Endodermal cell (in vitro differentiated cells): ENCODE measurements around the gene CD74. TPM values are rescaled to one million over a fixed set of nuclear protein-coding genes. Genes with fewer than 3 reads are reported as not detected.
"Not testable (repeated sequence)": the region's sequence is repeated elsewhere in the genome, so short reads cannot be mapped to it uniquely, and the experiment has no call there.

Experiments
- DNase-seq: peaks from one replicate; pipeline ENCODE4 v3.0.0-alpha.2; 2017
- H3K27ac ChIP-seq: 2 replicates; pipeline ENCODE4 v1.5.1; 2013; ENCODE audit warnings: mild to moderate bottlenecking, low read depth, low read length, moderate library complexity
- H3K27me3 ChIP-seq: 2 replicates; pipeline ENCODE4 v1.6.1; 2013; ENCODE audit warnings: mild to moderate bottlenecking, low read length, moderate library complexity; ENCODE audit not compliant: insufficient read depth, control insufficient read depth, poor library complexity, severe bottlenecking
- H3K36me3 ChIP-seq: 2 replicates; pipeline ENCODE4 v1.7.0; 2013; ENCODE audit warnings: mild to moderate bottlenecking, low read length, moderate library complexity; ENCODE audit not compliant: control insufficient read depth, insufficient read depth
- H3K4me1 ChIP-seq: one replicate; pipeline ENCODE4 v1.7.0; 2013; ENCODE audit warnings: low read length; ENCODE audit not compliant: control insufficient read depth, insufficient read depth
- H3K4me3 ChIP-seq: 2 replicates; pipeline ENCODE4 v1.5.1; 2013; ENCODE audit warnings: mild to moderate bottlenecking, low read length, moderate library complexity
- H3K9ac ChIP-seq: 2 replicates; pipeline ENCODE4 v1.6.1; 2013; ENCODE audit warnings: mild to moderate bottlenecking, low read length, moderate library complexity; ENCODE audit not compliant: poor library complexity, severe bottlenecking; ENCODE audit errors: extremely low read depth
- H3K9me3 ChIP-seq: 2 replicates; pipeline ENCODE4 v1.6.1; 2013; ENCODE audit warnings: mild to moderate bottlenecking, low read length, moderate library complexity; ENCODE audit not compliant: control insufficient read depth
- H3K27ac Mint-ChIP-seq: 2 replicates; pipeline ENCODE4 v1.8.0; 2020; ENCODE audit warnings: mixed read lengths
- H3K27me3 Mint-ChIP-seq: 2 replicates; pipeline ENCODE4 v1.8.0; 2021; ENCODE audit warnings: mild to moderate bottlenecking, mixed read lengths; ENCODE audit not compliant: insufficient read depth
- H3K36me3 Mint-ChIP-seq: 2 replicates; pipeline ENCODE4 v1.8.0; 2020; ENCODE audit warnings: low read depth, mixed read lengths
- H3K4me1 Mint-ChIP-seq: 2 replicates; pipeline ENCODE4 v1.8.0; 2020; ENCODE audit warnings: mixed read lengths
- H3K4me3 Mint-ChIP-seq: 2 replicates; pipeline ENCODE4 v1.8.0; 2020; ENCODE audit warnings: mild to moderate bottlenecking, moderate library complexity, mixed read lengths
- H3K9me3 Mint-ChIP-seq: 2 replicates; pipeline ENCODE4 v1.8.0; 2020; ENCODE audit warnings: mild to moderate bottlenecking, mixed read lengths
- CTCF ChIP-seq: fragments of 200-600 bp; sonication (generic); conservative IDR thresholded peaks from 2 replicates; pipeline ENCODE4 v1.5.0; 2021; ENCODE audit warnings: antibody characterized with exemption, mild to moderate bottlenecking
- WGBS, 2 experiments: methylation state at CpG; one replicate each; pipeline versions ENCODE4 v1.1.5 to v1.1.7; 2013; ENCODE audit warnings: missing lambda C conversion rate in 2 of 2, mixed read lengths in 1 of 2; ENCODE audit not compliant: insufficient coverage in 1 of 2, insufficient read length in 1 of 2; 5-methylcytosine and 5-hydroxymethylcytosine counted together
- total RNA-seq, 2 donors: library from RNA; stranded (reverse); fragmentation: NEBNext Ultra II Directional in 1 of 2; extraction: Animal tissue kit (Norgen Biotek cat#: 25700) in 1 of 2; gene quantifications; 2 replicates in 1 of 2; 3 replicates in 1 of 2; pipeline ENCODE4 v1.2.1, GENCODE V29; 2021

CD74 gene
- total RNA-seq, 2 donors from 2014 or later, result 12.4 to 20.0 TPM

- Histone ChIP-seq H3K4me1 (no peaks in the 10 kb centered on the region), H3K9ac (no peak overlapping the region), H3K4me3 (no peak overlapping the region), H3K9me3 (no peaks in the 10 kb centered on the region), H3K36me3 (no peaks in the 10 kb centered on the region), H3K27ac (no peak overlapping the region), H3K27me3 (no peaks in the 10 kb centered on the region)
- TF ChIP-seq CTCF, result no peak
- Mint-ChIP-seq H3K36me3 (no peaks in the 10 kb centered on the region), H3K4me1 (peaks cover 5% of the 10 kb centered on the region), H3K27me3 (peaks cover 2% of the 10 kb centered on the region), H3K4me3 (no peak overlapping the region), H3K9me3 (no peaks in the 10 kb centered on the region), H3K27ac (no peak overlapping the region)
- DNase-seq, result no peak
- 85 to 90% methylated on average over 10 to 18 of the region's 18 CpGs for WGBS, 2 experiments
Measured at GRCh38 chr5:150428106-150428876, 15.6 kb upstream of the CD74 start.

GRCh38 chr5:150426165-150426564 lies 13.5 kb upstream of the CD74 start:
- not testable (repeated sequence) for H3K9me3 ChIP-seq, H3K4me1 Mint-ChIP-seq, H3K27me3 Mint-ChIP-seq, H3K9ac ChIP-seq, H3K27ac ChIP-seq, DNase-seq, H3K27me3 ChIP-seq, H3K27ac Mint-ChIP-seq, H3K9me3 Mint-ChIP-seq, H3K4me3 Mint-ChIP-seq, H3K36me3 Mint-ChIP-seq, H3K36me3 ChIP-seq, H3K4me3 ChIP-seq, H3K4me1 ChIP-seq
- WGBS, 2 experiments, result 96% methylated on average over 3 to 9 of the region's 9 CpGs

GRCh38 chr5:150422758-150423157 lies 10.0 kb upstream of the CD74 start:
- Histone ChIP-seq H3K9me3 (no peaks in the 10 kb centered on the region), H3K36me3 (no peaks in the 10 kb centered on the region), H3K9ac (no peak overlapping the region), H3K4me3 (no peak overlapping the region), H3K4me1 (no peaks in the 10 kb centered on the region), H3K27me3 (no peaks in the 10 kb centered on the region), H3K27ac (no peak overlapping the region)
- WGBS, 2 experiments, result 42 to 100% methylated on average over 1 to 2 of the region's 3 CpGs
- H3K27me3 Mint-ChIP-seq, result peaks cover 1% of the 10 kb centered on the region
- no peaks in the 10 kb centered on the region for H3K36me3 Mint-ChIP-seq
- no peaks in the 10 kb centered on the region for H3K4me1 Mint-ChIP-seq
- peak; percentile 18 for DNase-seq
- no peak overlapping the region for H3K27ac Mint-ChIP-seq
- H3K9me3 Mint-ChIP-seq, result no peaks in the 10 kb centered on the region
- H3K4me3 Mint-ChIP-seq, result no peak overlapping the region
- TF ChIP-seq CTCF, result no peak

GRCh38 chr5:150422075-150422474 lies 9.4 kb upstream of the CD74 start:
- Histone ChIP-seq H3K9me3 (no peaks in the 10 kb centered on the region), H3K9ac (no peak overlapping the region), H3K27me3 (no peaks in the 10 kb centered on the region), H3K27ac (no peak overlapping the region), H3K36me3 (no peaks in the 10 kb centered on the region), H3K4me1 (no peaks in the 10 kb centered on the region), H3K4me3 (no peak overlapping the region)
- Mint-ChIP-seq H3K27ac (no peak overlapping the region), H3K27me3 (peaks cover 1% of the 10 kb centered on the region), H3K36me3 (no peaks in the 10 kb centered on the region), H3K4me1 (no peaks in the 10 kb centered on the region), H3K9me3 (no peaks in the 10 kb centered on the region), H3K4me3 (no peak overlapping the region)
- TF ChIP-seq CTCF, result no peak
- WGBS, 2 experiments, result 56 to 90% methylated on average over 2 to 4 of the region's 4 CpGs
- peak; percentile 50 for DNase-seq
